SU-DHL-6 (cell line): ENCODE results near the gene DOK1.

Experiments used
- H2AFZ ChIP-seq: fragments of 200-600 bp; sonication (generic); 2 replicates; pipeline ENCODE4 v1.6.1; 2014; ENCODE audit warnings: low read depth, mild to moderate bottlenecking, moderate library complexity, mixed read lengths, antibody characterized with exemption, low read length; ENCODE audit not compliant: severe bottlenecking
- H3F3A ChIP-seq: fragments of 200-600 bp; shearing (Covaris generic); 2 replicates; pipeline ENCODE4 v1.6.0; 2016; ENCODE audit warnings: antibody characterized with exemption, mild to moderate bottlenecking; ENCODE audit not compliant: insufficient read depth
- H3K27ac ChIP-seq: fragments of 200-600 bp; sonication (generic); 2 replicates; pipeline ENCODE4 v1.5.1; 2016; ENCODE audit warnings: low read depth, mild to moderate bottlenecking, low read length, moderate library complexity, mixed read lengths
- H3K27me3 ChIP-seq: fragments of 200-600 bp; sonication (generic), shearing (Covaris generic); 2 replicates; pipeline ENCODE4 v1.6.0; 2014; ENCODE audit warnings: mild to moderate bottlenecking, low read length
- H3K36me3 ChIP-seq: fragments of 200-600 bp; sonication (generic); 2 replicates; pipeline ENCODE4 v1.6.1; 2014; ENCODE audit warnings: mild to moderate bottlenecking, low read length, mixed read lengths
- H3K4me2 ChIP-seq: fragments of 300-600, 200-600 bp; shearing (Covaris generic), sonication (generic); 2 replicates; pipeline ENCODE4 v1.6.0; 2014; ENCODE audit warnings: low read length, low read depth, mild to moderate bottlenecking; ENCODE audit not compliant: poor library complexity, severe bottlenecking
- H3K4me3 ChIP-seq: fragments of 200-600 bp; sonication (generic); 2 replicates; pipeline ENCODE4 v1.5.1; 2014; ENCODE audit warnings: antibody characterized with exemption, low read length, mild to moderate bottlenecking, mixed read lengths; ENCODE audit not compliant: insufficient read depth, poor library complexity, severe bottlenecking
- H3K79me2 ChIP-seq: fragments of 200-600 bp; sonication (generic); 2 replicates; pipeline ENCODE4 v1.6.1; 2014; ENCODE audit warnings: mild to moderate bottlenecking, low read length, moderate library complexity; ENCODE audit not compliant: insufficient read depth
- H3K9ac ChIP-seq: fragments of 200-600 bp; sonication (generic); 2 replicates; pipeline ENCODE4 v1.7.0; 2014; ENCODE audit warnings: mild to moderate bottlenecking, low read length
- H3K9me2 ChIP-seq: fragments of 200-600 bp; sonication (generic); replicated peaks from 2 replicates; pipeline ENCODE4 v1.6.1; 2014; ENCODE audit warnings: low read length; ENCODE audit not compliant: insufficient read depth
- H3K9me3 ChIP-seq: fragments of 200-600 bp; sonication (generic); 2 replicates; pipeline ENCODE4 v1.6.1; 2014; ENCODE audit warnings: low read length, mixed read lengths; ENCODE audit not compliant: insufficient read depth
- H4K20me1 ChIP-seq: fragments of 200-600 bp; sonication (generic); 2 replicates; pipeline ENCODE4 v1.6.1; 2014; ENCODE audit warnings: low read depth, mild to moderate bottlenecking, antibody characterized with exemption, low read length, moderate library complexity, mixed read lengths
- CTCF ChIP-seq: fragments of 200-600 bp; sonication (generic); IDR thresholded peaks from one replicate; pipeline ENCODE4 v1.5.1; 2017; ENCODE audit warnings: antibody characterized with exemption, mild to moderate bottlenecking, low read length, moderate library complexity; ENCODE audit not compliant: insufficient read depth, poor library complexity, severe bottlenecking
- EZH2phosphoT487 ChIP-seq: fragments of 200-600 bp; sonication (generic), shearing (Covaris generic); conservative IDR thresholded peaks from 2 replicates; pipeline ENCODE4 v1.6.1; 2018; ENCODE audit warnings: mild to moderate bottlenecking, antibody characterized with exemption, low read length, moderate library complexity, mixed read lengths

DOK1 gene

GRCh38 chr2:74577448-74577847 lies 22.9 kb downstream of the DOK1 start:
- Histone ChIP-seq H3F3A (0 out of 2 replicates have a peak, but pooled peaks cover 5% of the 10 kb centered on the region), H3K27ac (no peak overlapping the region), H3K9ac (no peak overlapping the region), H3K27me3 (no peaks in the 10 kb centered on the region), H2AFZ (no peak overlapping the region), H3K79me2 (no peaks in the 10 kb centered on the region), H3K36me3 (no peaks in the 10 kb centered on the region), H3K9me3 (no peaks in the 10 kb centered on the region), H3K4me3 (no peak overlapping the region), H4K20me1 (no peaks in the 10 kb centered on the region), H3K4me2 (no peak overlapping the region), H3K9me2 (no peaks in the 10 kb centered on the region)
- TF ChIP-seq EZH2phosphoT487 (no peak), CTCF (no peak)

GRCh38 chr2:74578408-74578807 lies 23.9 kb downstream of the DOK1 start:
- Histone ChIP-seq H3K9me2 (no peaks in the 10 kb centered on the region), H3K27me3 (no peaks in the 10 kb centered on the region), H3F3A (0 out of 2 replicates have a peak, but pooled peaks cover 5% of the 10 kb centered on the region), H3K4me2 (no peak overlapping the region), H3K4me3 (no peak overlapping the region), H4K20me1 (no peaks in the 10 kb centered on the region), H3K9ac (no peak overlapping the region), H3K79me2 (no peaks in the 10 kb centered on the region), H2AFZ (no peak overlapping the region), H3K27ac (no peak overlapping the region), H3K9me3 (no peaks in the 10 kb centered on the region), H3K36me3 (no peaks in the 10 kb centered on the region)
- TF ChIP-seq EZH2phosphoT487 (no peak), CTCF (no peak)

GRCh38 chr2:74581463-74581862 lies 26.9 kb downstream of the DOK1 start:
- TF ChIP-seq CTCF (no peak), EZH2phosphoT487 (no peak)
- no peaks in the 10 kb centered on the region for H3F3A ChIP-seq

GRCh38 chr2:74582184-74582583 lies 27.7 kb downstream of the DOK1 start:
- no peak overlapping the region for H3K27ac ChIP-seq
- H2AFZ ChIP-seq: no peak overlapping the region
- H3K4me3 ChIP-seq: no peak overlapping the region
- H3K4me2 ChIP-seq: no peak overlapping the region
- H3K79me2 ChIP-seq: no peaks in the 10 kb centered on the region
- H3K36me3 ChIP-seq: no peaks in the 10 kb centered on the region
- no peaks in the 10 kb centered on the region for H3F3A ChIP-seq
- no peaks in the 10 kb centered on the region for H3K9me2 ChIP-seq
- TF ChIP-seq EZH2phosphoT487: no peak
- TF ChIP-seq CTCF: no peak
- H3K27me3 ChIP-seq: no peaks in the 10 kb centered on the region
- no peak overlapping the region for H3K9ac ChIP-seq
- no peaks in the 10 kb centered on the region for H3K9me3 ChIP-seq
- H4K20me1 ChIP-seq: no peaks in the 10 kb centered on the region

More at GRCh38 chr2:74581463-74581862, 26.9 kb downstream of the DOK1 start:
- H3K27ac ChIP-seq: no peak overlapping the region
- H2AFZ ChIP-seq: no peak overlapping the region
- H3K4me2 ChIP-seq: no peak overlapping the region
- H3K9me2 ChIP-seq: no peaks in the 10 kb centered on the region
- H3K4me3 ChIP-seq: no peak overlapping the region
- H3K79me2 ChIP-seq: no peaks in the 10 kb centered on the region
- no peak overlapping the region for H3K9ac ChIP-seq
- H4K20me1 ChIP-seq: no peaks in the 10 kb centered on the region
- no peaks in the 10 kb centered on the region for H3K27me3 ChIP-seq
- H3K9me3 ChIP-seq: no peaks in the 10 kb centered on the region
- H3K36me3 ChIP-seq: no peaks in the 10 kb centered on the region
